Tibial nerve (tissue), 4 donors: ENCODE data around the gene HOXB5. TPM values are rescaled to one million over a fixed set of nuclear protein-coding genes. Genes with fewer than 3 reads are reported as not detected.

Source experiments
- DNase-seq, 2 donors: peaks; one replicate each; pipeline ENCODE4 v3.0.0-alpha.2; 2019; ENCODE audit warnings: low spot score in 2 of 2
- H3K27ac ChIP-seq, 4 donors: fragments of 200-600 bp; sonication (generic) in 3 of 4; one replicate each; pipeline ENCODE4 v1.5.1; 2017 to 2019; ENCODE audit warnings: mild to moderate bottlenecking in 1 of 4
- H3K27me3 ChIP-seq, 2 donors: fragments of 200-600 bp; sonication (generic) in 1 of 2; one replicate each; pipeline versions ENCODE4 v1.5.1 to v1.6.0; 2017 to 2019
- H3K36me3 ChIP-seq, 3 donors: fragments of 200-600 bp; sonication (generic); one replicate each; pipeline ENCODE4 v1.5.1; 2018 to 2019
- H3K4me1 ChIP-seq, 4 donors: fragments of 200-600 bp; sonication (generic) in 3 of 4; one replicate each; pipeline ENCODE4 v1.5.1; 2017 to 2019
- H3K4me3 ChIP-seq, 4 donors: fragments of 200-600 bp; sonication (generic) in 3 of 4; one replicate each; pipeline ENCODE4 v1.5.1; 2017 to 2019; ENCODE audit warnings: mild to moderate bottlenecking in 1 of 4, moderate library complexity in 1 of 4
- H3K9me3 ChIP-seq, 4 donors: fragments of 200-600 bp; sonication (generic) in 3 of 4; one replicate each; pipeline ENCODE4 v1.5.1; 2017 to 2019
- CTCF ChIP-seq, 5 experiments: fragments of 200-600 bp in 3 of 5; fragments of 450-650 bp in 2 of 5; sonication (generic) in 3 of 5; IDR thresholded peaks; one replicate each; pipeline ENCODE4 v1.5.1; 2016 to 2019; ENCODE audit warnings: antibody characterized with exemption in 5 of 5, mild to moderate bottlenecking in 3 of 5, moderate library complexity in 2 of 5
- EP300 ChIP-seq, 2 donors: sonication (generic); formaldehyde crosslinking; IDR thresholded peaks; one replicate each; pipeline ENCODE4 v1.6.1; 2017; ENCODE audit warnings: antibody characterized with exemption in 2 of 2, mild to moderate bottlenecking in 1 of 2
- POLR2A ChIP-seq, 2 donors: fragments of 450-650 bp; IDR thresholded peaks; one replicate each; pipeline ENCODE4 v1.6.1; 2017; ENCODE audit warnings: antibody characterized with exemption in 2 of 2, mild to moderate bottlenecking in 2 of 2, moderate library complexity in 2 of 2
- WGBS, 2 donors: methylation state at CpG; one replicate each; pipeline ENCODE4 v1.1.5; 2018; 5-methylcytosine and 5-hydroxymethylcytosine counted together
- total RNA-seq, 4 donors: library from RNA; depleted of rRNA; stranded (reverse); fragments of >200 nt; gene quantifications; one replicate each; pipeline ENCODE4 v1.1.0, GENCODE V29; 2016

HOXB5 gene
- total RNA-seq, 4 donors from 2014 or later, result 1.6 to 1.8 TPM; not detected in 2

GRCh38 chr17:48622857-48623256 lies 29.3 kb upstream of the HOXB5 start:
- TF ChIP-seq CTCF (IDR thresholded peaks at IDR 0.05), result no peak
- no peak for TF ChIP-seq POLR2A (IDR thresholded peaks at IDR 0.05)
- TF ChIP-seq EP300 (IDR thresholded peaks at IDR 0.05), result no peak
- WGBS, 2 donors, result 45 to 52% methylated on average over 11 of the region's 11 CpGs
- H3K27me3 ChIP-seq, result peaks cover 0 to 100% of the 10 kb centered on the region in 2 donors
- no peak overlapping the region for H3K27ac ChIP-seq
- no peak overlapping the region for H3K4me3 ChIP-seq
- H3K9me3 ChIP-seq, result no peaks in the 10 kb centered on the region
- no peak for DNase-seq
- no peaks in the 10 kb centered on the region for H3K36me3 ChIP-seq
- H3K4me1 ChIP-seq, result peaks cover 0 to 45% (median 20%) of the 10 kb centered on the region in 4 donors

GRCh38 chr17:48621410-48622392 lies 28.1 kb upstream of the HOXB5 start:
- Histone ChIP-seq H3K27me3 (peaks cover 0 to 100% of the 10 kb centered on the region in 2 donors), H3K9me3 (no peaks in the 10 kb centered on the region), H3K36me3 (no peaks in the 10 kb centered on the region), H3K4me3 (no peak overlapping the region), H3K4me1 (peaks cover 0 to 44% (median 17%) of the 10 kb centered on the region in 4 donors), H3K27ac (no peak overlapping the region)
- 27 to 39% methylated on average over 33 to 41 of the region's 41 CpGs for WGBS, 2 donors
- no peak for DNase-seq
- no peak for TF ChIP-seq POLR2A (IDR thresholded peaks at IDR 0.05)
- TF ChIP-seq EP300 (IDR thresholded peaks at IDR 0.05), result no peak
- TF ChIP-seq CTCF (IDR thresholded peaks at IDR 0.05), result no peak

- H3K4me1 ChIP-seq, result peaks cover 0 to 33% (median 7%) of the 10 kb centered on the region in 4 donors
- WGBS, 2 donors, result 62 to 69% methylated on average over 5 to 6 of the region's 6 CpGs
- no peaks in the 10 kb centered on the region for H3K9me3 ChIP-seq
- TF ChIP-seq CTCF (IDR thresholded peaks at IDR 0.05) (no peak), POLR2A (IDR thresholded peaks at IDR 0.05) (no peak), EP300 (IDR thresholded peaks at IDR 0.05) (no peak)
- no peak overlapping the region for H3K4me3 ChIP-seq
- H3K36me3 ChIP-seq, result no peaks in the 10 kb centered on the region
- peaks cover 0 to 100% of the 10 kb centered on the region in 2 donors for H3K27me3 ChIP-seq
- no peak for DNase-seq
- H3K27ac ChIP-seq, result no peak overlapping the region
Observed at GRCh38 chr17:48620461-48621139, 27.0 kb upstream of the HOXB5 start.

GRCh38 chr17:48619826-48620449 lies 26.4 kb upstream of the HOXB5 start:
- WGBS, 2 donors, result 47 to 50% methylated on average over 26 to 32 of the region's 32 CpGs
- Histone ChIP-seq H3K27me3 (peaks cover 0 to 100% of the 10 kb centered on the region in 2 donors), H3K36me3 (no peaks in the 10 kb centered on the region), H3K9me3 (no peaks in the 10 kb centered on the region), H3K4me1 (peaks cover 0 to 31% (median 2%) of the 10 kb centered on the region in 4 donors), H3K27ac (no peak overlapping the region), H3K4me3 (no peak overlapping the region)
- TF ChIP-seq EP300 (IDR thresholded peaks at IDR 0.05), result no peak
- TF ChIP-seq CTCF (IDR thresholded peaks at IDR 0.05), result no peak
- TF ChIP-seq POLR2A (IDR thresholded peaks at IDR 0.05), result no peak
- no peak for DNase-seq
